Esophagus squamous epithelium (tissue), 4 donors: ENCODE measurements around the gene E4F1.

Source experiments
- CTCF ChIP-seq, 6 experiments: fragments of 450-650 bp in 4 of 6; fragments of 200-600 bp in 2 of 6; sonication (generic) in 2 of 6; IDR thresholded peaks; one replicate each; pipeline ENCODE4 v1.5.1; 2016 to 2019; ENCODE audit warnings: antibody characterized with exemption in 6 of 6, mild to moderate bottlenecking in 4 of 6, moderate library complexity in 4 of 6
- POLR2A ChIP-seq, 4 donors: fragments of 450-650 bp; IDR thresholded peaks; one replicate each; pipeline ENCODE4 v1.6.1; 2017; ENCODE audit warnings: antibody characterized with exemption in 4 of 4, mild to moderate bottlenecking in 4 of 4, moderate library complexity in 3 of 4

- TF ChIP-seq CTCF (IDR thresholded peaks at IDR 0.05) (no peak), POLR2A (IDR thresholded peaks at IDR 0.05) (no peak)
Observed at GRCh38 chr16:2278272-2278608, 54.8 kb downstream of the E4F1 start.
